GM23248 (cell line): Measurements from ENCODE around the gene DHDDS.

Experiments used
- EZH2 ChIP-seq: fragments of 200-600 bp; sonication (generic); IDR thresholded peaks from 2 replicates; pipeline ENCODE4 v1.6.1; 2018; ENCODE audit warnings: antibody characterized with exemption, mild to moderate bottlenecking; ENCODE audit not compliant: insufficient read depth, poor library complexity, severe bottlenecking
- EZH2phosphoT487 ChIP-seq: fragments of 200-600 bp; sonication (generic); IDR thresholded peaks from 2 replicates; pipeline ENCODE4 v1.6.1; 2018; ENCODE audit warnings: antibody characterized with exemption, moderate library complexity, mild to moderate bottlenecking, low read depth; ENCODE audit not compliant: insufficient read depth

- TF ChIP-seq EZH2 (no peak), EZH2phosphoT487 (no peak)
These were observed 38.9 kb downstream of the DHDDS start for GRCh38 chr1:26470878-26471497.
